SU-DHL-6 (cell line): ENCODE results near the gene ZSCAN18.

Source experiments
- H2AFZ ChIP-seq: fragments of 200-600 bp; sonication (generic); 2 replicates; pipeline ENCODE4 v1.6.1; 2014; ENCODE audit warnings: low read depth, mild to moderate bottlenecking, moderate library complexity, mixed read lengths, antibody characterized with exemption, low read length; ENCODE audit not compliant: severe bottlenecking
- H3F3A ChIP-seq: fragments of 200-600 bp; shearing (Covaris generic); 2 replicates; pipeline ENCODE4 v1.6.0; 2016; ENCODE audit warnings: antibody characterized with exemption, mild to moderate bottlenecking; ENCODE audit not compliant: insufficient read depth
- H3K27ac ChIP-seq: fragments of 200-600 bp; sonication (generic); 2 replicates; pipeline ENCODE4 v1.5.1; 2016; ENCODE audit warnings: low read depth, mild to moderate bottlenecking, low read length, moderate library complexity, mixed read lengths
- H3K27me3 ChIP-seq: fragments of 200-600 bp; sonication (generic), shearing (Covaris generic); 2 replicates; pipeline ENCODE4 v1.6.0; 2014; ENCODE audit warnings: mild to moderate bottlenecking, low read length
- H3K36me3 ChIP-seq: fragments of 200-600 bp; sonication (generic); 2 replicates; pipeline ENCODE4 v1.6.1; 2014; ENCODE audit warnings: mild to moderate bottlenecking, low read length, mixed read lengths
- H3K4me2 ChIP-seq: fragments of 300-600, 200-600 bp; shearing (Covaris generic), sonication (generic); 2 replicates; pipeline ENCODE4 v1.6.0; 2014; ENCODE audit warnings: low read length, low read depth, mild to moderate bottlenecking; ENCODE audit not compliant: poor library complexity, severe bottlenecking
- H3K4me3 ChIP-seq: fragments of 200-600 bp; sonication (generic); 2 replicates; pipeline ENCODE4 v1.5.1; 2014; ENCODE audit warnings: antibody characterized with exemption, low read length, mild to moderate bottlenecking, mixed read lengths; ENCODE audit not compliant: insufficient read depth, poor library complexity, severe bottlenecking
- H3K79me2 ChIP-seq: fragments of 200-600 bp; sonication (generic); 2 replicates; pipeline ENCODE4 v1.6.1; 2014; ENCODE audit warnings: mild to moderate bottlenecking, low read length, moderate library complexity; ENCODE audit not compliant: insufficient read depth
- H3K9ac ChIP-seq: fragments of 200-600 bp; sonication (generic); 2 replicates; pipeline ENCODE4 v1.7.0; 2014; ENCODE audit warnings: mild to moderate bottlenecking, low read length
- H3K9me2 ChIP-seq: fragments of 200-600 bp; sonication (generic); replicated peaks from 2 replicates; pipeline ENCODE4 v1.6.1; 2014; ENCODE audit warnings: low read length; ENCODE audit not compliant: insufficient read depth
- H3K9me3 ChIP-seq: fragments of 200-600 bp; sonication (generic); 2 replicates; pipeline ENCODE4 v1.6.1; 2014; ENCODE audit warnings: low read length, mixed read lengths; ENCODE audit not compliant: insufficient read depth
- H4K20me1 ChIP-seq: fragments of 200-600 bp; sonication (generic); 2 replicates; pipeline ENCODE4 v1.6.1; 2014; ENCODE audit warnings: low read depth, mild to moderate bottlenecking, antibody characterized with exemption, low read length, moderate library complexity, mixed read lengths
- CTCF ChIP-seq: fragments of 200-600 bp; sonication (generic); IDR thresholded peaks from one replicate; pipeline ENCODE4 v1.5.1; 2017; ENCODE audit warnings: antibody characterized with exemption, mild to moderate bottlenecking, low read length, moderate library complexity; ENCODE audit not compliant: insufficient read depth, poor library complexity, severe bottlenecking
- EZH2phosphoT487 ChIP-seq: fragments of 200-600 bp; sonication (generic), shearing (Covaris generic); conservative IDR thresholded peaks from 2 replicates; pipeline ENCODE4 v1.6.1; 2018; ENCODE audit warnings: mild to moderate bottlenecking, antibody characterized with exemption, low read length, moderate library complexity, mixed read lengths

Gene ZSCAN18

DNA sequence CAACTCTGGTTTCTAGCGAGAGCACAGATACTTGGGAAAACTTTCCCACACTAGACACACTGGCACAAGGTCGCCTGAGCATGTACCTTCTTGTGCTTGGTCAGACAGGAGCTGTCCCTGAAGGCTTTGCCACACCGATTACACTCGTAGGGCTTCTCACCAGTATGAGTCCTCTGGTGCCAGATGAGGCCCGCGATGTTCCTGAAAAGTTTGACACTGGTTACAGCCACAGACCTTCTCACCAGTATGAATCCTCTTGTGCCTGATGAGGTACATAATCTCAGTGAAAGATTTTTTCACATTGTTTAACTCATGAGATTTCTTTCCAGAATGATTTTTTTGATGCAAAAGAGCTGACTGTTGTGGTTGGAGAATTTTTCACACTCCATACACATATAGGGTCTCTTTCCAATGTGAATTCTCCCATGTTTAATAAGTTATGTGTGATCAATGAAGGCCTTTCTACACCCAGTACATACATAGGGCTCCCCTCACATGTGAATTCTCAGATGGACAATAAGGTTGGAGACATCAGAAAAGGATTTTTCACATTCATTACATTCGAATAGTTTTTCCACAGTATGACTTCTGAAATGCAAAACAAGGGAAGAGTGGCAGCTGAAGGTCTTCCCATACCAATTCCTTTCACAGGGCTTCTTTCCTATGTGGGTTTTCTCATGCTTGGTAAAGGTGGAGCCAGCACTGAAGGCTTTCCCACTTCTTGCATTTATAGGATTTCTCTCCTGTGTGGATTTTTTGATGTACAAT lies 9.9 kb upstream of the ZSCAN18 start:
- TF ChIP-seq CTCF (no peak), EZH2phosphoT487 (no peak)
- no peak overlapping the region for H3K27ac ChIP-seq
- no peak overlapping the region for H3K4me3 ChIP-seq
- H3K36me3 ChIP-seq, result no peaks in the 10 kb centered on the region
- no peak overlapping the region for H2AFZ ChIP-seq
- H3K9ac ChIP-seq, result no peak overlapping the region
- no peaks in the 10 kb centered on the region for H3K27me3 ChIP-seq
- no peaks in the 10 kb centered on the region for H4K20me1 ChIP-seq
- H3K79me2 ChIP-seq, result no peaks in the 10 kb centered on the region
- no peak overlapping the region for H3K4me2 ChIP-seq
- no peaks in the 10 kb centered on the region for H3K9me2 ChIP-seq
- no peaks in the 10 kb centered on the region for H3F3A ChIP-seq
- H3K9me3 ChIP-seq, result peaks cover 53% of the 10 kb centered on the region; the same call in 1 of the 2 replicates

- peaks cover 6% of the 10 kb centered on the region; the same call in 1 of the 2 replicates for H3K9me3 ChIP-seq
- H4K20me1 ChIP-seq, result no peaks in the 10 kb centered on the region
- H3K79me2 ChIP-seq, result no peaks in the 10 kb centered on the region
- peak overlapping the region; percentile 67 for H3K4me2 ChIP-seq
- H3K4me3 ChIP-seq, result peak overlapping the region; percentile 51
- H3K27me3 ChIP-seq, result no peaks in the 10 kb centered on the region
- H2AFZ ChIP-seq, result peak overlapping the region; percentile 65
- no peaks in the 10 kb centered on the region for H3K9me2 ChIP-seq
- H3K9ac ChIP-seq, result peak overlapping the region; percentile 21; the same call in 1 of the 2 replicates
- no peak overlapping the region for H3K27ac ChIP-seq
- TF ChIP-seq CTCF (no peak), EZH2phosphoT487 (no peak)
- no peaks in the 10 kb centered on the region for H3K36me3 ChIP-seq
- no peaks in the 10 kb centered on the region for H3F3A ChIP-seq
Measured at GRCh38 chr19:58098682-58098998, 609 bp upstream of the ZSCAN18 start.

DNA sequence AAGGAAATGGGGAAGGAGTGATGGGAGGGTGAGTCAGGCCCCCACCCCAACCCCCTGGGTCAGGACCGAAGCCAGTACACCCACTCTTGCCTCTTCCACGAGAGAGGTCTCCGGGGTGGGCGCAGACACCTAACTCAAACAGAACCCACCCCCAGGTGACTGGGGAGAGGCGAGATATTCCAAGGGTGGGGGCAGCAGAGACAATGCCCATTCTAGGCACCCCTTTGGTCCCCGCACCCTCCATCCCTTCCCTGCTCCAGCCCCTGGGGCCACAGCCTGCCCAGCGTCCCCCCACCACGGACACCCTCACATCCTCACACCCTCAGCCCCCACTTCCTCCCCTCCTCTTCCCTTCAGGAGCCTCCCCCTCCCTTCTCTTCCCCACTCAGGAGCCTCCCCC lies 682 bp downstream of the ZSCAN18 start:
- TF ChIP-seq CTCF (no peak), EZH2phosphoT487 (no peak)
- no peaks in the 10 kb centered on the region for H3K9me2 ChIP-seq
- no peaks in the 10 kb centered on the region for H3F3A ChIP-seq
- H2AFZ ChIP-seq, result no peak overlapping the region
- no peaks in the 10 kb centered on the region for H3K79me2 ChIP-seq
- peak overlapping the region; percentile 69; the same call in 1 of the 2 replicates for H3K9ac ChIP-seq
- no peak overlapping the region for H3K27ac ChIP-seq
- H3K4me2 ChIP-seq, result peak overlapping the region; percentile 58
- no peaks in the 10 kb centered on the region for H3K27me3 ChIP-seq
- peaks cover 3% of the 10 kb centered on the region; the same call in 1 of the 2 replicates for H3K9me3 ChIP-seq
- no peaks in the 10 kb centered on the region for H3K36me3 ChIP-seq
- no peaks in the 10 kb centered on the region for H4K20me1 ChIP-seq
- H3K4me3 ChIP-seq, result peak overlapping the region; percentile 74
